CD4-positive, CD25-positive, alpha-beta regulatory T cell (primary cell): ENCODE results near the gene MRPL27. TPM values are rescaled to one million over a fixed set of nuclear protein-coding genes. Genes with fewer than 3 reads are reported as not detected.

ENCODE experiments used
- ATAC-seq, 2 donors: fragments of 150-1000 bp; cut with Tn5 transposase; one replicate each; pipeline ENCODE4 v1.10.0; 2021; ENCODE audit warnings: low read depth in 2 of 2, moderate number of reproducible peaks in 2 of 2, moderate library complexity in 1 of 2
- DNase-seq, 3 donors: peaks; one replicate each; pipeline versions ENCODE4 v3.0.0 to v3.0.0-alpha.2; 2012 to 2022; ENCODE audit warnings: mixed read lengths in 1 of 3
- H3K27ac ChIP-seq: one replicate; pipeline ENCODE4 v1.7.0; 2013; ENCODE audit warnings: mild to moderate bottlenecking, low read length; ENCODE audit not compliant: insufficient read depth, poor library complexity, severe bottlenecking
- H3K27me3 ChIP-seq: one replicate; pipeline ENCODE4 v1.7.0; 2013; ENCODE audit warnings: low read length; ENCODE audit not compliant: control insufficient read depth, insufficient read depth
- H3K36me3 ChIP-seq: one replicate; pipeline ENCODE4 v1.7.0; 2013; ENCODE audit warnings: mild to moderate bottlenecking, low read length, moderate library complexity; ENCODE audit not compliant: control insufficient read depth, insufficient read depth
- H3K4me1 ChIP-seq: 2 replicates; pipeline ENCODE4 v1.7.0; 2013; ENCODE audit warnings: mild to moderate bottlenecking, low read length; ENCODE audit not compliant: insufficient read depth, control insufficient read depth, poor library complexity, severe bottlenecking
- H3K4me3 ChIP-seq: one replicate; pipeline ENCODE4 v1.7.0; 2013; ENCODE audit warnings: low read depth, mild to moderate bottlenecking, low read length, moderate library complexity
- H3K9me3 ChIP-seq, 2 experiments: 1 replicate in 1 of 2; 2 replicates in 1 of 2; pipeline ENCODE4 v1.7.0; 2013; ENCODE audit warnings: low read length in 2 of 2, mild to moderate bottlenecking in 1 of 2, moderate library complexity in 1 of 2; ENCODE audit not compliant: control insufficient read depth in 2 of 2
- H3K27ac Mint-ChIP-seq, 3 donors: one replicate each; pipeline ENCODE4 v1.8.0; 2020 to 2022; ENCODE audit warnings: mild to moderate bottlenecking in 3 of 3, mixed read lengths in 3 of 3, moderate library complexity in 2 of 3
- H3K27me3 Mint-ChIP-seq: one replicate; pipeline ENCODE4 v1.8.0; 2022; ENCODE audit warnings: mild to moderate bottlenecking, mixed read lengths
- H3K36me3 Mint-ChIP-seq: one replicate; pipeline ENCODE4 v1.8.0; 2020; ENCODE audit warnings: mixed read lengths
- H3K4me1 Mint-ChIP-seq, 4 donors: one replicate each; pipeline ENCODE4 v1.8.0; 2020 to 2022; ENCODE audit warnings: mixed read lengths in 4 of 4, mild to moderate bottlenecking in 1 of 4
- H3K4me3 Mint-ChIP-seq, 4 donors: one replicate each; pipeline ENCODE4 v1.8.0; 2020 to 2022; ENCODE audit warnings: mild to moderate bottlenecking in 4 of 4, mixed read lengths in 4 of 4, moderate library complexity in 3 of 4
- H3K9me3 Mint-ChIP-seq, 7 donors: one replicate each; pipeline ENCODE4 v1.8.0; 2020 to 2022; ENCODE audit warnings: mixed read lengths in 7 of 7, mild to moderate bottlenecking in 3 of 7, moderate library complexity in 2 of 7
- polyA plus RNA-seq, 4 donors: library from polyadenylated mRNA; unstranded; fragments of 300-500 nt; fragmentation: Illumina TruSeq; gene quantifications; one replicate each; pipeline ENCODE4 v1.2.3, GENCODE V29; 2021
- total RNA-seq: library from RNA; stranded (reverse); gene quantifications from one replicate; pipeline ENCODE4 v1.2.3, GENCODE V29; 2022

The MRPL27 gene
- total and polyA plus RNA-seq, 5 donors from 2014 or later = 33.5 to 86.7 (median 75.3) TPM

DNA sequence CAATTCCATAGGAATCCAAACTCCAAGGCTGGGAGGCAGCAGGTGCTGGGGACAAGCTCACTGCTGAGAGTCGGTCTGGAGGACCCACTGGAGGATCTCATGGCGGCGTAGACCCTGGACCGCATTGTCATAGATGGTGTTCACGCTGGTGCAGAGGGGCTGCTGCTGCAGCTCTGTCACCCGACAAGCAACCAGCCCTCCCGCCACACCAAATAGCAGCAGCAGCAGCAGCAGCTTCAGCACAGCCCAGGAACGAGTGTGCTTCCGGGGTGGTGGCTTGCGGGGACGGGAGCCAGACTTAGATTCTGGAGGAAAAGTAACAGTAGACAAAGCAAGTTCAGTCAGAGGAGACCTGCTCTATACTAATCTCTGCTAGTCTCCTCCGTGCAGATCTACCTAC, 9.9 kb upstream of the MRPL27 start:
- no peak for ATAC-seq

DNA sequence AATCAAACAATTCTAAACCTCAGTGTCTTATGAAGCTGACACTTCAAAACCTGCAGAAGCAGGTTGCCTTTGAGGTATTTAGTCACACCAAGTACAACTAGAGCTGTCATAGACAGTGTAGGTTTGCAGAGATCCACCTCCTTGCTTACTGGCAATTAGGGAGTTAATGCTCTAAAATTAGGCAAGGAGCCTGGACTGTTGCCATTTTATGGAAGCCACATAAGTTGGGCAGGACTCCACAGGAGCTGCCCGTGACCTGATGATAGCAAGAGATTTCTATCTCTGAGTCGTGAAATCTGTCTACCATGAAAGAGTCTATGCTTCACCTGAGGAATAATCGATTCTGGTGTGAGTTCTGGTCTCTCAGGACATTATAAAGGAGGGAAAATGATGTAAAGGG, 8.9 kb upstream of the MRPL27 start:
- Histone ChIP-seq H3K36me3 (peaks cover 62% of the 10 kb centered on the region), H3K4me3 (no peak overlapping the region), H3K4me1 (no peaks in the 10 kb centered on the region), H3K27me3 (no peaks in the 10 kb centered on the region), H3K27ac (no peak overlapping the region), H3K9me3 (no peaks in the 10 kb centered on the region)
- no peak overlapping the region for H3K4me3 Mint-ChIP-seq
- peaks cover 37% of the 10 kb centered on the region for H3K36me3 Mint-ChIP-seq
- H3K27me3 Mint-ChIP-seq = no peaks in the 10 kb centered on the region
- DNase-seq (no peak), ATAC-seq (no peak)
- H3K4me1 Mint-ChIP-seq = peaks cover 0 to 5% (median 0%) of the 10 kb centered on the region in 4 donors
- no peaks in the 10 kb centered on the region for H3K9me3 Mint-ChIP-seq
- H3K27ac Mint-ChIP-seq = no peak overlapping the region

More for the DNA sequence above, 9.9 kb upstream of the MRPL27 start:
- Histone ChIP-seq H3K4me3 (no peak overlapping the region), H3K9me3 (no peaks in the 10 kb centered on the region), H3K36me3 (peaks cover 72% of the 10 kb centered on the region), H3K4me1 (no peaks in the 10 kb centered on the region), H3K27ac (no peak overlapping the region), H3K27me3 (no peaks in the 10 kb centered on the region)
- H3K27me3 Mint-ChIP-seq = no peaks in the 10 kb centered on the region
- no peak overlapping the region for H3K27ac Mint-ChIP-seq
- DNase-seq = no peak
- peaks cover 0 to 5% (median under 1%) of the 10 kb centered on the region in 4 donors for H3K4me1 Mint-ChIP-seq
- H3K4me3 Mint-ChIP-seq = no peak overlapping the region
- no peaks in the 10 kb centered on the region for H3K9me3 Mint-ChIP-seq
- peaks cover 47% of the 10 kb centered on the region for H3K36me3 Mint-ChIP-seq

DNA sequence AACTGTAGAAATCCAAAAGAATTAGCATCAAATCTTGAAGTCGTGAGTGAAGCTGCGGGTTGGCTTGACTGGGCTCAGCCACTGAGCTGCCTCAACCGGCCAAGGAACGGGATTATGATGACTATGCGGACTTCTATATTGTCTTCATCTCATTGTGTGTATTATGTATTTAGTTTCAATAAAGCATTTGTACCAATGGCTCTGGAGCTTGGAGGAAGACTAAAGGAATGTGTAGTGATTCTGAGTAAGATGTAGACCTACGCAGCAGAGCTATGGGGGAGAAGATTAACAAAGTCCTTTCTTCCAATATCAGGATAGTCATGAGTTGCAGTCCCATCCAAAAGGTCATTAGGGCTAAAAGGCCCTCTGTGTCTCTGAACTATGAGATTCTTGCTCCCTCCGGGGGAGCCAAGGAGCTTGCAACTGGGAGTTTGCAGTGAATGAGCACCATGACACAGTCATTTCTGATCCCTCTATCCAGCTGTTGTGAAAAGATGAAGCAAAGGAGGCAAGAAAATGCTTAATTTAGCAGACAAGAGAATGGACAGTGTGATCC, 8.4 kb upstream of the MRPL27 start:
- Histone ChIP-seq H3K36me3 (peaks cover 56% of the 10 kb centered on the region), H3K4me1 (no peaks in the 10 kb centered on the region), H3K27ac (no peak overlapping the region), H3K9me3 (no peaks in the 10 kb centered on the region), H3K27me3 (no peaks in the 10 kb centered on the region), H3K4me3 (no peak overlapping the region)
- ATAC-seq (no peak), DNase-seq (no peak)
- Mint-ChIP-seq H3K27ac (no peak overlapping the region), H3K9me3 (no peaks in the 10 kb centered on the region), H3K4me3 (no peak overlapping the region), H3K27me3 (no peaks in the 10 kb centered on the region), H3K36me3 (peaks cover 31% of the 10 kb centered on the region), H3K4me1 (peaks cover 0 to 5% (median 0%) of the 10 kb centered on the region in 4 donors)

DNA sequence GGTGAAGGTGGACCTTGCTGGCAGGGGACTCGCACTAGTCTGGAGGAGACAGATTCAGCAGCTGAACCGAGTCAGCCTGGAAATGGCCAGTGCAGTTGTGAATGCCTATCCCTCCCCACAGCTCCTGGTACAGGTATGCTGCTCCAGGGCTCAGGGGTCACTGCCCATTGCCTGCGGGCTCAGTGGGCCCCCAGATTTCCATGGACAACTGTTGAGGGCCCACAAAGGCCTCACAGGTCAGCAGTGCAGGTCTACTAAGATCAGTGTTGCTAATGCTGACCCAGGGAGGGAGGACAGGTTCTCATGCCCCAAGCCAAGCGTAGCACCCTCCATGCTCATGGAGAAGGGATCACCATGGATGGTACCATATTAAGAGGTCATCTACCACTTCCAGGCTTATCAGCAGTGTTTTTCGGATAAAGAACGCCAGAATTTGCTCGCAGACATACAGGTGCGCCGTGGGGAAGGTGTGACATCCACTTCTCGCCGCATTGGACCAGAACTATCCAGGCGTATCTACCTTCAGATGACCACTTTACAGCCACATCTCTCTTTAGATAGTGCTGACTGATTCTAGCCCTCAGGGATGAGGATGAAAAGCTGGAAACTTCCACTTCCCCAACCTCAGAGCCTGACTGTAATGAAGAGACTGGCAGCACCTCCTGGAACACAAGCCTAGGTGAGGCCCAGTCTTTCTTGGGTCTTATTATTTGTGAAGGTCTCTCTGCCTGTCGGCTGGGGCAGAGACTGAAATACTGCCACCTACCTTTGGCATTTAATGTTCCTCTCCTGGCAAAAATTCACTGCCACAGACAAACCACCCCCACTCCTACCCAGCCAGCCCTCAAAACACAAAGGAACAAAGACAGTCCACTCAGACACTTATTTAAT, 7.6 kb upstream of the MRPL27 start:
- H3K4me3 Mint-ChIP-seq = no peak overlapping the region
- peak overlapping the region in 1 of 3 donors; percentile 12 for H3K27ac Mint-ChIP-seq
- H3K36me3 ChIP-seq = peaks cover 49% of the 10 kb centered on the region

DNA sequence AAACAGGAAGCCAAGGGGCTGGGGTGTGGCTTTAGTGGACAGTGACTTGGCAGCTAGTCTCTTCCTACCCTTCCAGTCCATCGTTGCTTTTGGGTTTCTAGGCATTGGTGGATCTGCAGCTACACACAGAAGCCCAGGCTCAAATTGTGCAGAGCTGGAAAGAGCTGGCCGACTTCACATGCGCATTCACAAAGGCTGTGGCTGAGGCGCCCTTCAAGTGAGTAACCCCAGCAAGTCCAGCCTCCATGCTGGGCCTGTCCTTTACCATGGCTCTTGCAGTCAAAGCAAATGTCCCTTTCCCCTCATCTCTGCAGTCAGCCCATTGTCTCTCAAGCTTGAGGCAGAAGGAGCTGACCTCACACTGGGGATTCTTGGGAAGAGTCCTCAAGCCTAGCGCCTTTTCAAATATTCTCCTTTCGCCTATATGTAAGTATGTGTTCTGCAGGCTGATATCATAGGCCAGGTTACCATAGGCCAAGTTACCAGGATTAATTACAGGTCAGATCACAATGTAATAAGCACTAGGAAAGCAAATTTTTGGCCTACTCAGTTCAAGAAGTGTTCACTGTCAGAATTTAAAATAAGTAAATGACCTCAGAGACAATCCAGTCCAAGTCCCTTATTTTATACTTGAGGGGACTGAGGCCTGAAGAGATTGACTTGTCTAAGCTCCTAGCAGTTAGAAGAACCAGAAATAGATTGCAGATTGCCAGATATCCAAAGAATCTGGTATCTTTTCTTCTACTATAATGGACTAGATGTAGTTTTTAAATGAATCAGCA, 6.6 kb upstream of the MRPL27 start:
- Histone ChIP-seq H3K4me1 (no peaks in the 10 kb centered on the region), H3K9me3 (no peaks in the 10 kb centered on the region), H3K4me3 (no peak overlapping the region), H3K36me3 (peaks cover 39% of the 10 kb centered on the region), H3K27ac (no peak overlapping the region), H3K27me3 (no peaks in the 10 kb centered on the region)
- ATAC-seq (no peak), DNase-seq (no peak)
- peaks cover 23% of the 10 kb centered on the region for H3K36me3 Mint-ChIP-seq
- H3K27me3 Mint-ChIP-seq = no peaks in the 10 kb centered on the region
- H3K9me3 Mint-ChIP-seq = no peaks in the 10 kb centered on the region
- peaks cover 0 to 5% (median 0%) of the 10 kb centered on the region in 4 donors for H3K4me1 Mint-ChIP-seq
- H3K27ac Mint-ChIP-seq = peak overlapping the region in 1 of 3 donors; percentile 74
- no peak overlapping the region for H3K4me3 Mint-ChIP-seq

More for the DNA sequence above, 7.6 kb upstream of the MRPL27 start:
- H3K4me3 ChIP-seq = no peak overlapping the region
- Mint-ChIP-seq H3K36me3 (peaks cover 31% of the 10 kb centered on the region), H3K4me1 (peaks cover 0 to 5% (median 0%) of the 10 kb centered on the region in 4 donors), H3K27me3 (no peaks in the 10 kb centered on the region), H3K9me3 (no peaks in the 10 kb centered on the region)
- no peaks in the 10 kb centered on the region for H3K9me3 ChIP-seq
- no peaks in the 10 kb centered on the region for H3K27me3 ChIP-seq
- H3K27ac ChIP-seq = no peak overlapping the region
- no peaks in the 10 kb centered on the region for H3K4me1 ChIP-seq
- DNase-seq = no peak
- ATAC-seq = no peak

DNA sequence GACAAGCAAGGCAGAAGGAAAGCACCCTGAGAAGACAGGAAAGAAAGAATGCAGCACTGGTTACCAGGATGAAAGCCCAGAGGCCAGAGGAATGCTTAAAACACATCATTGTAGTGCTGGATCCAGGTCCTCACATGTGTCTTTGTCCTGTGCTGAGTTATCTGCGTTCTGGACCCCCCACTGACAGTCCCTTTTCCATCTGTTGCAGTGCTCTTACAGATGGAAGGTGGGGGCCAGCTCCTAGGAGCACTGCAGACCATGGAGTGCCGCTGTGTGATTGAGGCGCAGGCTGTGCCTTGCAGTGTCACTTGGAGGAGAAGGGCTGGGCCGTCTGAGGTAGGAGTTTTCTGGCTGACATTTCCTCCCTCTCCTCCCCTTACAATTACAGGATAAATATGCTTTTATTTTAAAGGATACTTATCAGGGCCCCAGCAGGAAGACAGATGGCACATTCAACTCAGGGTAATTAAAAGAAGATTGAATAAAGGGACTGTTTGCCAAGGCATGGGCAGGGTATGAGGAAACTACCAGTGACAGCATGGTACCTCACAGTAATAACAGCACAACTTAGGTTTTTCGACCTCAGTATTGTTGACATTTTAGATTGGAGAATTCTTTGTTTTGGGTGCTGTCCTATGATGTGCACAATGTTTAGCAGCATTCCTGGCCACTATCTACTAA, 3.0 kb upstream of the MRPL27 start:
- H3K36me3 Mint-ChIP-seq = peaks cover 10% of the 10 kb centered on the region
- Histone ChIP-seq H3K4me1 (peaks cover 21% of the 10 kb centered on the region), H3K36me3 (peaks cover 6% of the 10 kb centered on the region), H3K27ac (no peak overlapping the region), H3K9me3 (no peaks in the 10 kb centered on the region), H3K27me3 (no peaks in the 10 kb centered on the region), H3K4me3 (no peak overlapping the region)
- DNase-seq = no peak
- no peak for ATAC-seq
- H3K27me3 Mint-ChIP-seq = no peaks in the 10 kb centered on the region
- peak overlapping the region in 1 of 3 donors; percentile 94 for H3K27ac Mint-ChIP-seq
- H3K4me3 Mint-ChIP-seq = no peak overlapping the region
- no peaks in the 10 kb centered on the region for H3K9me3 Mint-ChIP-seq
- peaks cover 9 to 28% (median 20%) of the 10 kb centered on the region in 4 donors for H3K4me1 Mint-ChIP-seq

DNA sequence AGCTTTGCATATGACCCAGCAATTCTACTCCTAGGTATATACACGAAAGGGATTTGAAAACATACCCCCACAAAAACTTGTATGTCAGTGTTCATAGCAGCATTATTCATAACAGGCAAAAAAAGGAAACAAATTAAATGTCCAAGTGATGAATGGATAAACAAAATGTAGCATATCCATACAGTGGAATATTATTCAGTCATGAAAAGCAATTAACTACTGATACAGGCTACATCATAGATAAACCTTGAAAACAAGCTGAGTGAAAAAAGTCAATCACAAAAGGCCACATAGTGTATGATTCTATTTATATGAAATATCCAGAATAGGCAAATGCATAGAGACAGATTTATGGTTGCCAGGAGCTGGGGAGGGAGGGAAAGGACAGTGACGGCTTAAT, 721 bp upstream of the MRPL27 start:
- H3K36me3 ChIP-seq = peaks cover 19% of the 10 kb centered on the region
- H3K4me1 ChIP-seq = peaks cover 21% of the 10 kb centered on the region
- DNase-seq (no peak), ATAC-seq (no peak)
- Mint-ChIP-seq H3K27ac (peak overlapping the region in 1 of 3 donors; percentile 99), H3K4me1 (peaks cover 11 to 32% (median 22%) of the 10 kb centered on the region in 4 donors), H3K36me3 (peaks cover 27% of the 10 kb centered on the region), H3K4me3 (peak overlapping the region in 3 of 4 donors; percentile 92 to 100 (median 97)), H3K9me3 (no peaks in the 10 kb centered on the region), H3K27me3 (no peaks in the 10 kb centered on the region)
- H3K4me3 ChIP-seq = peak overlapping the region; percentile 97
- H3K27ac ChIP-seq = no peak overlapping the region
- no peaks in the 10 kb centered on the region for H3K27me3 ChIP-seq
- no peaks in the 10 kb centered on the region for H3K9me3 ChIP-seq
